GM12878 (cell line): ENCODE results near the gene CELSR1.

Experiments
- POLR2A ChIP-seq: IDR thresholded peaks from 2 replicates; pipeline ENCODE4 v1.6.1; 2011; ENCODE audit warnings: low read depth, mild to moderate bottlenecking, low read length
- POLR2AphosphoS5 ChIP-seq: IDR thresholded peaks from 2 replicates; pipeline ENCODE4 v1.6.1; 2011; ENCODE audit warnings: mild to moderate bottlenecking, low read length, inconsistent platforms
- SIN3A ChIP-seq: IDR thresholded peaks from 2 replicates; pipeline ENCODE4 v1.6.1; 2012; ENCODE audit warnings: low read depth, low read length, improper control_type of control experiment
- TF ChIP-seq, protein P1 (sequence below), 3 experiments: IDR thresholded peaks in 2 of 3; conservative IDR thresholded peaks in 1 of 3; 2 replicates each; pipeline ENCODE4 v1.5.1; 2011; ENCODE audit warnings: low read depth in 3 of 3, low read length in 3 of 3, mild to moderate bottlenecking in 3 of 3, control low read depth in 2 of 3, moderate library complexity in 2 of 3, inconsistent platforms in 1 of 3, mixed read lengths in 1 of 3; ENCODE audit not compliant: control insufficient read depth in 2 of 3, insufficient read depth in 1 of 3; ENCODE audit errors: extremely low read depth in 1 of 3

DNA sequence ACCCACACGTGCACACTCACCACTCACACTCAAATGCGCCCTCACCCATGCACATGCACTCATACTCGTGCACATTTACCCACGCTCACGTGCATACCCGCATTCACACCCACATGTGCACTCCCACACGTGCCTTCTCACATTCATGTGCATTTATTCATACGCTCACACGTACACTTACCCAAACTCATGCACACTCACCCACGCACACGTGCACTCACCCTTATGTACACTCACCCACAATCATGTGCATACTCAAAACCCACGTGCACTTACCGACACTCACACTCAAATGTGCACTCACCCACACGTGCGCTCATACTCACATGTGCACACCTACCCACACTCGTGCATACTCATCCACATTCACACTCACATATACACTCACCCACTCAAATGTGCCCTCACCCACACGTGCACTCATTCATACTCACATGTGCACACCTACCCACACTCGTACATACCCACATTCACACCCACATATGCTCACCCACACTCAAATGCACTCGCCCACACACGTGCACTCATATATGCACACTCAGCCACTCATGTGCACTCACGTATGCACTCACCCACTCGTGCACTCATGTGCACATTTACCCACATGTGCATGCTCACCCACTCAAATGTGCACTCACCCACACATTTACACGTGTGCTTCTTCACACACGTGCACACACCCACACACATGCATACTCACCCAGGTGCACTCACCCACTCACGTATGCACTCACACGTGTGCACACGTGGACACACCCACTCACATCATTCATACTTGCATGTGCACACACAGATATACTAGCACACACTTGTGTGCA lies 117.5 kb downstream of the CELSR1 start:
- no peak for TF ChIP-seq SIN3A
- no peak for TF ChIP-seq POLR2A
- no peak for TF ChIP-seq POLR2AphosphoS5
- TF ChIP-seq, protein P1, sequence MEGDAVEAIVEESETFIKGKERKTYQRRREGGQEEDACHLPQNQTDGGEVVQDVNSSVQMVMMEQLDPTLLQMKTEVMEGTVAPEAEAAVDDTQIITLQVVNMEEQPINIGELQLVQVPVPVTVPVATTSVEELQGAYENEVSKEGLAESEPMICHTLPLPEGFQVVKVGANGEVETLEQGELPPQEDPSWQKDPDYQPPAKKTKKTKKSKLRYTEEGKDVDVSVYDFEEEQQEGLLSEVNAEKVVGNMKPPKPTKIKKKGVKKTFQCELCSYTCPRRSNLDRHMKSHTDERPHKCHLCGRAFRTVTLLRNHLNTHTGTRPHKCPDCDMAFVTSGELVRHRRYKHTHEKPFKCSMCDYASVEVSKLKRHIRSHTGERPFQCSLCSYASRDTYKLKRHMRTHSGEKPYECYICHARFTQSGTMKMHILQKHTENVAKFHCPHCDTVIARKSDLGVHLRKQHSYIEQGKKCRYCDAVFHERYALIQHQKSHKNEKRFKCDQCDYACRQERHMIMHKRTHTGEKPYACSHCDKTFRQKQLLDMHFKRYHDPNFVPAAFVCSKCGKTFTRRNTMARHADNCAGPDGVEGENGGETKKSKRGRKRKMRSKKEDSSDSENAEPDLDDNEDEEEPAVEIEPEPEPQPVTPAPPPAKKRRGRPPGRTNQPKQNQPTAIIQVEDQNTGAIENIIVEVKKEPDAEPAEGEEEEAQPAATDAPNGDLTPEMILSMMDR (IDR thresholded peaks at IDR 0.05 in 2 of 3, conservative IDR thresholded peaks at IDR 0.05 in 1 of 3; ENCODE audit: control insufficient read depth in 2 of 3, extremely low read depth in 1 of 3, insufficient read depth in 1 of 3, low read depth in 3 of 3, low read length in 3 of 3) = no peak
